Nephron progenitor cell (in vitro differentiated cells): ENCODE data around the gene ABHD8.

Experiments used
- DNase-seq: peaks from one replicate; pipeline ENCODE4 v3.0.0; 2021
- H3K27ac Mint-ChIP-seq: 2 replicates; pipeline ENCODE4 v1.8.0; 2021; ENCODE audit warnings: mild to moderate bottlenecking, moderate library complexity, mixed read lengths
- H3K27me3 Mint-ChIP-seq: 2 replicates; pipeline ENCODE4 v1.8.0; 2021; ENCODE audit warnings: mild to moderate bottlenecking, low read depth, mixed read lengths; ENCODE audit not compliant: poor library complexity
- H3K36me3 Mint-ChIP-seq: 2 replicates; pipeline ENCODE4 v1.8.0; 2021; ENCODE audit warnings: low read depth, mixed read lengths
- H3K4me1 Mint-ChIP-seq: 2 replicates; pipeline ENCODE4 v1.8.0; 2021; ENCODE audit warnings: mixed read lengths
- H3K4me3 Mint-ChIP-seq: 2 replicates; pipeline ENCODE4 v1.8.0; 2021; ENCODE audit warnings: mild to moderate bottlenecking, moderate library complexity, mixed read lengths
- H3K9me3 Mint-ChIP-seq: 2 replicates; pipeline ENCODE4 v1.8.0; 2021; ENCODE audit warnings: mild to moderate bottlenecking, moderate library complexity, mixed read lengths
- CTCF ChIP-seq: fragments of 200-600 bp; sonication (generic); IDR thresholded peaks from 2 replicates; pipeline ENCODE4 v1.5.0; 2021; ENCODE audit warnings: antibody characterized with exemption

The ABHD8 gene

GRCh38 chr19:17266975-17267788 is 36.0 kb downstream of the ABHD8 start, which contains the start of gene BABAM1:
TSS of gene BABAM1 (plus strand) at chr19:17267443. CDS start at chr19:17268807, 1,364 bp downstream.
- peak within 1 kb of the TSS; percentile 85 for H3K27ac Mint-ChIP-seq
- H3K4me3 Mint-ChIP-seq: peak within 1 kb of the TSS; percentile 96
- peaks cover 25% of the 10 kb centered on the region for H3K36me3 Mint-ChIP-seq
- TF ChIP-seq CTCF: no peak
- H3K9me3 Mint-ChIP-seq: peaks cover 4% of the 10 kb centered on the region
- DNase-seq: peak; percentile 92
- no peaks in the 10 kb centered on the region for H3K27me3 Mint-ChIP-seq
- H3K4me1 Mint-ChIP-seq: peaks cover 47% of the 10 kb centered on the region

GRCh38 chr19:17266589-17266974 is 36.6 kb downstream of the ABHD8 start:
- peaks cover 23% of the 10 kb centered on the region for H3K36me3 Mint-ChIP-seq
- peak overlapping the region; percentile 32 for H3K27ac Mint-ChIP-seq
- H3K4me3 Mint-ChIP-seq: peak overlapping the region; percentile 13
- H3K9me3 Mint-ChIP-seq: peaks cover 4% of the 10 kb centered on the region
- peaks cover 48% of the 10 kb centered on the region for H3K4me1 Mint-ChIP-seq
- no peak for TF ChIP-seq CTCF
- no peaks in the 10 kb centered on the region for H3K27me3 Mint-ChIP-seq
- no peak for DNase-seq

DNA sequence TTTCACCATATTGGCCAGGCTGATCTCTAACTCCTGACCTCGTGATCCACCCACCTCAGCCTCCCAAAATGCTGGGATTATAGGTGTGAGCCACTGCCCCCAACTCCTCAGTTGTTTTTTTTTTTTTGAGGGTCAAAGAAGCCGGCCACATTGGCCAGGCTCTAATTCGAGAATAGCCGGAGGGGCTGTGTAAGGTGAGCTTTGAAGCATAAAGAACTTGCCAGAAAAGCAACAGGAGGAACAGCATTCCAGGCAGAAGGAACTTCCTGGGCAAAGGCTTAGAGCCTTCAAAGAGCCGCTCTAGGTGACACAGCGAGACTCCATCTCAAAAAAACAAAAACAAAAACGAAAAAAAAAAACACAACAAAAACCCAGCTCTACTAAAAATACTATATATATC is 37.2 kb downstream of the ABHD8 start:
- Mint-ChIP-seq H3K9me3 (peaks cover 4% of the 10 kb centered on the region), H3K27me3 (no peaks in the 10 kb centered on the region), H3K4me1 (peaks cover 50% of the 10 kb centered on the region), H3K36me3 (peaks cover 18% of the 10 kb centered on the region), H3K4me3 (no peak overlapping the region), H3K27ac (no peak overlapping the region)
- TF ChIP-seq CTCF: no peak
- DNase-seq: no peak

GRCh38 chr19:17264641-17264979 is 38.6 kb downstream of the ABHD8 start, which contains the start of gene USHBP1:
TSS of gene USHBP1 (minus strand) at chr19:17264745. CDS start at chr19:17264299, 446 bp downstream.
- Mint-ChIP-seq H3K4me1 (peaks cover 51% of the 10 kb centered on the region), H3K27me3 (no peaks in the 10 kb centered on the region), H3K9me3 (peaks cover 4% of the 10 kb centered on the region), H3K4me3 (peak within 1 kb of the TSS; percentile 13), H3K36me3 (peaks cover 7% of the 10 kb centered on the region), H3K27ac (no peak within 1 kb of the TSS)
- no peak for DNase-seq
- TF ChIP-seq CTCF: no peak

DNA sequence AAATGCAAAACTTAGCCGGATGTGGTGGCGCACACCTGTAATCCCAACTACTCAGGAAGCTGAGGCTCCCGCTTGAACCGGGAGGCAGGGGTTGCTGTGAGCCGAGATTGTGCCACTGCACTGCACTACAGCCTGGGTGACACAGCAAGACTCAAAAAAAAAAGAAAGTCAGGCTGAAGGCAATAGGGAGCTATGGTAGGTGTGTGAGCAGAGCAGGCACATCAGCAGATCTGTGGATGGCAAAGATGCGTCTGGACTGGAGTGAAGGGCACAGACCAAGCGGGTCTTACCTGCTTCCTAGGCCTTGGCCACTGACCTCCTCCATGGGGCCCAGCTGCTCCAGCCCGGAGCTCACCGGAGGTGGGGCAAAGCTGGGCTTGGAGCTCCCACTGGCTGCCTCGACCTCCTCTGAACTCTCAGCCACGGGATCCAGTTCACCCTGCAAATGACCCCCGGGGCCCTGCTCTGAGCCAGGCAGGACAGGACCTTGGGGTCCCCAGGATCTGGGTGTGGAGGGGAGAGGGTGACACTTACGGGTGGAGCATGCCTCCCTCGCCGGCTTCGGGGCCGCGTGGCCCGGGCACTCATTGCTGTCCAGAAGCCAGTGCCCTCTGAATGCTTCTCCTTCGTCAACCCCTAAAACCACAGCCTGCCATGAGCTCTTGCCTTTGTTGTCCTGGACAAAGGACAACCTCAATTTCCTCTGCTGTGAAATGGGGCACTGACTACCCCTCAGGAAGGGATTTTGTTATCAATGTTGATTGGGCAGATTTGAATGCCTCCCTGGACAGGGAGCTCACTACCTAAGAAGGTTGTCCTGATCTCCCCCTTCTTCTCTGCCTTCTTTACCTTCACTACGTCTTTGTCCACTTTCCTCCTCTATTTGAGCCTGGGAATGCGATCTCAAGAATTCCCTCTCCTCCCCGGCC is 39.2 kb downstream of the ABHD8 start:
- Mint-ChIP-seq H3K4me3 (peak overlapping the region; percentile 13), H3K27ac (no peak overlapping the region), H3K4me1 (peaks cover 51% of the 10 kb centered on the region), H3K27me3 (no peaks in the 10 kb centered on the region), H3K36me3 (peaks cover 7% of the 10 kb centered on the region), H3K9me3 (peaks cover 4% of the 10 kb centered on the region)
- DNase-seq: no peak
- no peak for TF ChIP-seq CTCF
